Inflammatory macrophage treated with lipopolysaccharide for 1 hour (primary cell): ENCODE data around the gene PODXL.
"Not testable (repeated sequence)": the region's sequence is repeated elsewhere in the genome, so short reads cannot be mapped to it uniquely, and the experiment has no call there.

Source experiments
- DNase-seq, 2 donors: peaks; one replicate each; pipeline ENCODE4 v3.0.0-alpha.2; 2020 to 2022

The PODXL gene

DNA sequence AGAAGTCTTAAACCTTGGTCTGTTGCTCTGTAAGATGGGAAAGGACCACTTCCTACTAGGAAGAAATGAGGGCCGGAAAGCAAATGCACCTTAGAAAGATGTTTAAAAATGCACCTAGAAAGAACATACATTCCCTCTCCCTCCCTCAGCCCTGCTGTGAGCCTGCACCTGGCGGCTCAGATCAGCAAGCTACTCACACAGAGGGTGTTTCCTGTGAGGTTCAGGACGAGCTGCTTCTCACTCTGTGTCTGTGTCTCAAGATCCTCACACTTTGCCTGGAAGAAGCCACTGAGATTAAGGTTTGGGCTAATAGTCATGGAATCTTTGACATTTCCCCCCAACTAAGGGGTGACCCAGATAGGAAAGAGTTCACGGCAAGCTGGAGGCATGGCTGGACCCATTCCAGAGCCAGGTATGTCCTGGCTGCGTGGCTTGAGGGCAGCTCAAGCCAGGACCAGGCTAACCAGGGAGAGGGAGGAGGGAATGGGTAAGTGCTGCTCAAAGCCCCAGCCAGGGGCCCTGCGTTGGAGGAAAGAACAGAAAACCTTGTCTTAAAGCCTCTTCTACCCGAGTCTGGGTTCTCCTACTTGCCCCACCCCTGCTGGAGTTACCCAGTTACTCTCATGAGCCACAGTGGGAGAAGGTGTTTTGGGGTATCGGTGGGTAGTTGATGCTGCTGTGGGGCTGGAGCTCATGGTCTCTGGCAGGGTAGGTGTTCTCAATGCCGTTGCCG, 47.5 kb downstream of the PODXL start:
- no peak for DNase-seq

DNA sequence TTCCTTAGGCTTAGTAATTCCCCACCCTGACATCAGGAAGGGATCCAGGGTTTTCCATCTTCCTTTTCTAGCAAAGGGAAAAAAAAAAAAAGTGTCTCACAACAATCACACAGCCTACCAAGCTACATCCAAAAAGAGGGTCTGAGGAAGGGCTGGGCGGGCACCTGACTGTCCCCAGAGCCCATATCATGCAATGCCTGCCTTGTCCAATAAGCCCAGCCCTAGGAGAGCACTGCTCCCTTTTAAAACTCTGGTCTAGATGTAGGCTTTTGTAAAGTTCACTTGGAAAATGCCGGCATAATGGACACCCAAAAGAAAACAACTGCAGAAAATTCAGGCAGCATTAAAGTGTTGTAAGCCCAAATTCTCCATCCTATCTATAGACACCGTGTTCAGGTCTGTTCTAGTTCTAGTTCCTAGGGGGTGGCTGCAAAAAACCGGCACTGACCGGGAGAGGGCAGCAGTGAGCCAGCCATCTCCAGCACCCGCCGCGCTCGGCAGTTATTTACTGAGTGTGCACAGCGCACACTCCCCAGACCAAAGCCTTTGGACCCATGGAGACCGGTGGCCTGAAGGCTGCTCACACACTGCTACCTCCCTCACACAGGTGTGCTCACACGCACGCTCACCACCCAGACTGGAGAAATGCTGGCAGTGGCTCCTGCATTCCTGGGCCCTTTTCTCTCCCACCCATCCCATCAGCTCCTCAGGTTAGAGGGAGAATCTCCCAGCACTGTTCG, 48.7 kb downstream of the PODXL start:
- DNase-seq = peak; percentile 21 to 86

DNA sequence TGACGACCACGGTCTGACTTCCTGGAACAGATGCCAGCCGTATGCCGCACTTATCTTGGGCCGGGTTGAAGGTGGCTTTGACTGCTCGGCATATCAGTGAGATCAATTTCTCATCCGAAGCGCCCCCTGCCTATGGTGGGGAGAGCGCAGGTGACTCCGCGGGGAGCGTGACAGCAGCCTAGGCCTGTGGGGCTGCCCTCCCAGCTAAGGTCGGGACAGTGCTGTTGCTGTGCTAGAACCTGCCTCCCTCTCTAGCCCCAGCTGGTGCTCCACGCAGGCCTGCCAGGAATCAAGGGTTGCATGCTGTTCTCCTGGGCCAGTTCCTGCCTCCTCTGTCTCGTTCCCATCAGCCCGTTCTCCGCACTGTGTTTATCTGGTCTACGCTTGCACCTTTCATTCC, 49.8 kb downstream of the PODXL start:
- no peak for DNase-seq

GRCh38 chr7:131505636-131506557, 50.5 kb downstream of the PODXL start:
- no peak for DNase-seq

DNA sequence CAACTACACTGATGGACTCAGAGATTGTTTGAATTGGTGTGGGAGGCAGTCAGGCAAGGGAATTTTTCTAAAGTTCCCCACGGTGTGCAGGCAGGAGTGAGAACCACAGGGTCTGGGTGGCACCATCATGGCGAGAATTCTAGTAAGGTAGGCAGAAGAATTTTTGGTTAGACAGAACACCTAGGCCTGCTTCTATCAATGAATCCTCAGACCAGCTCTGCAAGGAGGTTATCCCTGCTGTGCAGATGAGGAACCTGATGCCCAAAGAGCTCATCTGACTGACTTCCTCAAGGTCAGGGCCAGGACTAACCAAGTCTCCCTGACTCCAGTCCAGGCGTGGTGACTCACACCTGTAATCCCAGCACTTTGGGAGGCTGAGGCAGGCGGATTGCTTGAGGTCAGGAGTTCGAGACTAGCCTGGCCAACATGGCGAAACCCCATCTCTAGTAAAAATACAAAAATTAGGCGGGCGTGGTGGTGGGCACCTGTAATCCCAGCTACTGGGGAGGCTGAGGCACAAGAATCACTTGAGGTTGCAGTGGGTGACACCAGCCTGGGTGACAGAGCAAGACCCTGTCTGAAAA, 51.3 kb downstream of the PODXL start:
- DNase-seq = not testable (repeated sequence)

DNA sequence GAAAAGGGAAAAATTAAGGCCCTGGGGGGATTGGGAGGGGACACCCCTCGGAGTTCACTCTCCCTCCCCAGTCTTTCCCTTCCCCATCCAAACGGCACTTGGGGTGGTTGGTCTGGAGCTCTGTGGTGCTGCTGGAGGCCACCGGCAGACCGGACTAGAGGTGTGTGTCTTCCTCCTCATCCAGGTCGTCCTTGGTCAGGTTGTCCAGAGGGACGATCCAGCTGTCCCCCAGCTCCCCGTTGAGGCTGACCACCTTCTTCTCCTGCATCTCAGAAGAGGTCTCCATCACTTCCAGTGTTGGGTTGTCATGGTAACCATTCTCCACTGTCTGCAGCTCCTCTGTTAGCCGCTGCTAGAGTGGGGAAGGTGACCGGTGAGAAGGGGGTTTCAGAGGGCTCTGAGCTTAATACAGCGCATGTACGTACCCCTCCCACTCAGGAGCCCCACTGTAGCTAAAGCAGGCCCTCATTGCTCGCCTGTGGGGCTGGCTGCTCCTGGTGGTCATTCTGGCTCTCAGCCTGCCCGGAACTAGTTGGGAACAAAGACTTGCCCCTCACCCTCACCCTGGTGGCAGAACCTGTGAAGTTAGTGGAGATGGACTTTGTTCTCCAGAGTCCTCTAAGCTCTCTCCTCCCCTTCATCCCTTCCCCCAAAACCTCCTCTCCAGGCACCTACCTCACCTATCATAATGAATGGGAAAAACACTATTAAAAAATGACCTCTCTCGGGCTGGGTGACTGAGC, 52.1 kb downstream of the PODXL start:
- DNase-seq = no peak

- DNase-seq = no peak
Observed at GRCh38 chr7:131503639-131504038, 52.8 kb downstream of the PODXL start.

DNA sequence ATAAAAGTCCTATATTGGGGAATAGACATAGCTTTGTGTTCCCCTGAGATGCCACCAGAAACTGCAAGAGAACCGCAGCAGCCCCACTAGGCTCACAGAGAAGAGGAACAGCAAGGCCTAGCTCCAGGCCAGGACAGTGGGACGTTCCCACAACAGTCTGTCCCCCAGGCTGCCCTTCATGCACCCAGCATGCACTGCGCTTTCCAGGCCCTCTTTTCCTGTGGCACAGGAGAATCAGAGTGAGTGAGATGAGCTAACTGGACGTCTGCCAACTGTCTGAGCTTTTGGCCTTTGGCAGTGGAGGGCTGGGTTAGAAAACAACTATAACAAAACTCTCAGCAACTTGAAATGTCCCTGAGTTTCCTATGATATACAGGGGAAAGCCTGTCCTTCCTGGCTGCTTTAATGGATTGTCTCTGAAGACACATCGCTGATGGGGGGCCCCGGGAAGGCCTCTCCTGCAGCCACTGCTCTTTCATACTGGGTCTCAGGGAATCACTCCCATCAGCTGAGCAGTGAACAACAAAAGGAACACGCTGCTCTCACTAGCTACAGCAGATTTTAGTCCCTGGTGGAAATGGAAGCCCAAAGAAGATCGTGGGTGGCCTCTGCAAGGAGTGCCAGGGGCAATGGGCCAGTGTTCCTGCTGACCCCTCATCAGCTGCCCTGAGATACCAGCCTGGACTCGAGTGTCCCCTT, 53.5 kb downstream of the PODXL start:
- no peak for DNase-seq

DNA sequence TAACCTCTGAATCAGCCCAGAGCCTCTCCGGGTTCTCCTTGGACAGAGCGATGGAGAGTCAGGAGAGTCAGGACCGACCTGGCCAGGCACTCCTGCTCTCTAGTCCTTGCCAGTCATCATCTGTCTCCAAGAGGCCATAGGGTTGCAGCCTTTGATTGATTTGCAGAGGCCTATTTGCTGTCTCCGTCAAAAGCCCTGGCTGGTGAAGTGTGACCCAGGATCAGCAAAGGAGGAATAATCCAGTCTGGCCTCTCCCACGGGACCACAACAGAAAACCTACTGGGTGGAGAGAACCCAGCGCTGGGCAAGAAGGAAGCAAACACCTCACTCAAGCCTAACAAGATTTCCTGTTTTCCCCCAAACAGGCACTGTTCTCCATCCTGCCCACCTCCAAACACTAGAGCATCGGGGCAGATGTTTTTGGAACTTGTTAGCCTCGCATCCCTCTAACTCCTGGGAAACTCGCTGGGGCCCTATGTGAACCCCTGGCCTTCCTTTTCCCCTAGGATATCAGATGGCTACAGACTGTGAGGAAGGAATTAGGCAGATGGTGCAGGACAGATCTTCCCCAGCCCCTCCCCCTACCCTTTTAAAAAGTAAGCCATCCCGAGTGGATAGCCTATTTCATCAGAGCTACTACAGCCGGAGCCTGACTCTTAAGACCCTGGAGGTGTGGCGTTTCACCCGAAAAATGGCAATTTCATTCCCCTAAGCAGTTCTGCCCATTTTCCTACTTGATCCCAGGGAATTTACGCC, 54.3 kb downstream of the PODXL start:
- no peak for DNase-seq

GRCh38 chr7:131501422-131501821, 55.0 kb downstream of the PODXL start:
- no peak for DNase-seq

DNA sequence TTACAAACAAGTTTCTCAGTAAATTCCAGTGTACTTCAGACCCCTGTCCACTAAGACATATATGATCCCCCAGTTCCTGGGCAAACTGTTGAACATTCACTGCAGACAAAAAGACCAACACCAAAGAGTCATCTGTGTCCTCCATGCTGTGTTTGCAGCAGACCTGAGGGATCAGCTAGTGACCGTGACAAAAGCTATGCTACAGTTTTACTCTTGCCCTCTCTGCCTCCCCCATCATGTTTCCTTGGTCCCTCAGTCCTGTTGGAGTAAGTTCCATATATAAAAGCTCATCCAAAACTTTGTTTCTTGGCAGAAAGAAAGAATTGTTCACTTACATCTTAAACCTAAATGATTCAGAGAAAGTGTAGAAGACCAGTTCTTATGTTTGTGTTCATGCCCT, 56.1 kb downstream of the PODXL start:
- no peak for DNase-seq

DNA sequence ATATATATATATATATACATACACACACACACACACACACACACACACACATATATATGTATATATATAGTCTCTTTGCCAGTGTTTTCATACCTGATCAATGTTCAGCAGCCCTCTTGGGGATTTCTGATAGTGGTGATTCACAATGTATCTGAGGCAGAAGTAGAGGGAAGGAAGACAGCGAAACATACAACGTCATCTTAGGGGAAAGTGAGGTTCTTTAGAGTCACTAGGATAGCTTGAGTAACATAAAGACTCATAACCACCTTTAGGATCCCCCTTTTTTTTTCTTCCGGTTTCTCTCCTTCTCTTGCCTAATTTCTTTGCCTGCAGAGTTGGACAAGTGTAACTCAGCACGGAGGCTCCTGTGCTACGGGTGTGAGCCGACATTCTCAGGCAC, 56.6 kb downstream of the PODXL start:
- no peak for DNase-seq

GRCh38 chr7:131498237-131498885, 58.1 kb downstream of the PODXL start:
- no peak for DNase-seq

- no peak for DNase-seq
Observed at GRCh38 chr7:131497454-131497853, 59.0 kb downstream of the PODXL start.

- no peak for DNase-seq
Observed at GRCh38 chr7:131495669-131496498, 60.5 kb downstream of the PODXL start.

- no peak for DNase-seq
Observed at GRCh38 chr7:131494182-131494581, 62.2 kb downstream of the PODXL start.

- DNase-seq = no peak
Observed at GRCh38 chr7:131493581-131493980, 62.8 kb downstream of the PODXL start.

- no peak for DNase-seq
Observed at GRCh38 chr7:131493081-131493480, 63.3 kb downstream of the PODXL start.

- no peak for DNase-seq
Observed at GRCh38 chr7:131489881-131490280, 66.5 kb downstream of the PODXL start.
